Spleen (tissue), 7 donors: ENCODE results near the gene FSTL5.

Source experiments
- CTCF ChIP-seq, 11 experiments: fragments of 200-600 bp in 7 of 11; fragments of 450-650 bp in 4 of 11; sonication (generic) in 4 of 11; IDR thresholded peaks in 8 of 11; conservative IDR thresholded peaks in 3 of 11; 1 replicate in 7 of 11; 2 replicates in 4 of 11; pipeline versions ENCODE4 v1.4.0 to v1.8.0; 2016 to 2021; ENCODE audit warnings: antibody characterized with exemption in 11 of 11, inconsistent platforms in 4 of 11, mild to moderate bottlenecking in 1 of 11
- POLR2A ChIP-seq, 3 donors: fragments of 450-650 bp; IDR thresholded peaks; one replicate each; pipeline ENCODE4 v1.5.1; 2017; ENCODE audit warnings: antibody characterized with exemption in 3 of 3, mild to moderate bottlenecking in 1 of 3
- donor health status: DM: no; HTN: no; CAD: no; lungs with moderate emphysema.
- donor health status: DM: no; HTN: no; CAD: no.
- donor health status: DM: no; HTN: no; CAD: no.

- TF ChIP-seq CTCF (IDR thresholded peaks at IDR 0.05 in 8 of 11, conservative IDR thresholded peaks at IDR 0.05 in 3 of 11) (no peak), POLR2A (IDR thresholded peaks at IDR 0.05) (no peak)
These were observed 282.4 kb downstream of the FSTL5 start for GRCh38 chr4:161881370-161881769.
